HFFc6 (cell line): ENCODE measurements around the gene RAI1. TPM values are rescaled to one million over a fixed set of nuclear protein-coding genes. Genes with fewer than 3 reads are reported as not detected.
"Not testable (repeated sequence)": the region's sequence is repeated elsewhere in the genome, so short reads cannot be mapped to it uniquely, and the experiment has no call there.

Experiments
- DNase-seq: peaks from one replicate; pipeline ENCODE4 v3.0.0-alpha.2; 2018
- H3K27ac Mint-ChIP-seq: 2 replicates; pipeline ENCODE4 v1.8.0; 2020; ENCODE audit warnings: mild to moderate bottlenecking, mixed read lengths
- H3K27me3 Mint-ChIP-seq: 2 replicates; pipeline ENCODE4 v1.8.0; 2021; ENCODE audit warnings: mild to moderate bottlenecking, moderate library complexity, mixed read lengths; ENCODE audit not compliant: insufficient read depth
- H3K36me3 Mint-ChIP-seq: 2 replicates; pipeline ENCODE4 v1.8.0; 2021; ENCODE audit warnings: low read depth, mixed read lengths
- H3K4me1 Mint-ChIP-seq: 2 replicates; pipeline ENCODE4 v1.8.0; 2020; ENCODE audit warnings: low read depth, mixed read lengths
- H3K4me3 Mint-ChIP-seq: 2 replicates; pipeline ENCODE4 v1.8.0; 2020; ENCODE audit warnings: mild to moderate bottlenecking, moderate library complexity, mixed read lengths
- H3K9me3 Mint-ChIP-seq: 2 replicates; pipeline ENCODE4 v1.8.0; 2020; ENCODE audit warnings: mild to moderate bottlenecking, mixed read lengths
- CTCF ChIP-seq: fragments of 200-600 bp; sonication (generic); IDR thresholded peaks from 2 replicates; pipeline ENCODE4 v1.5.0; 2021; ENCODE audit warnings: antibody characterized with exemption, mild to moderate bottlenecking
- total RNA-seq, 6 experiments: library from RNA; stranded (reverse); fragmentation: NEBNext Ultra II Directional; extraction: Animal tissue kit (Norgen Biotek cat#: 25700); gene quantifications; 2 replicates in 1 of 6; 3 replicates in 5 of 6; pipeline ENCODE4 v1.2.3, GENCODE V29; 2021

Gene RAI1
- total RNA-seq, 6 experiments from 2014 or later = 26.9 to 29.3 (median 29.0) TPM

GRCh38 chr17:17636272-17636885, 44.9 kb upstream of the RAI1 start:
- Mint-ChIP-seq H3K9me3 (peaks cover 14% of the 10 kb centered on the region), H3K4me3 (no peak overlapping the region), H3K27ac (no peak overlapping the region), H3K4me1 (no peaks in the 10 kb centered on the region), H3K27me3 (peaks cover 41% of the 10 kb centered on the region), H3K36me3 (peaks cover 8% of the 10 kb centered on the region; the same call in 1 of the 2 replicates)
- DNase-seq = no peak
- no peak for TF ChIP-seq CTCF

DNA sequence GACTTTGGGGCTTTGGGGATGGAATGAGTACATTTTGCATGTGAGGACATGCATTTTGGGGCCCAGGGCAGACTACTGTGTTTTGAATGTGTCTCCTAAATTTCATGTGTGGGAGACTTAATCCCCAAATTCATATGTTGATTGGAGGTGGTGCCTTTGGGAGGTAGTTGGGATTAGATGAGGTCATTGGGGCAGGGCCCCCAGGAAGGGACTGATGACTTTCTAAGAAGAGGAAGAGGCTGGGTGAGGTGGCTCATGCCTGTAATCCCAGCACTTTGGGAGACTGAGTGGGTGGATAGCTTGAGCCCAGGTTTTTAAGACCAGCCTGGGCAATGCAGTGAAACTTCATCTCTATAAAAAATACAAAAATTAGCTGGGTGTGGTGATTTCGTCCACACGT, 42.8 kb upstream of the RAI1 start:
- Mint-ChIP-seq H3K36me3 (no peaks in the 10 kb centered on the region), H3K27me3 (peaks cover 30% of the 10 kb centered on the region), H3K27ac (no peak overlapping the region), H3K4me3 (no peak overlapping the region), H3K9me3 (peaks cover 5% of the 10 kb centered on the region; the same call in 1 of the 2 replicates), H3K4me1 (no peaks in the 10 kb centered on the region)
- no peak for DNase-seq
- no peak for TF ChIP-seq CTCF

GRCh38 chr17:17639661-17640270, 41.5 kb upstream of the RAI1 start:
- H3K36me3 Mint-ChIP-seq, H3K9me3 Mint-ChIP-seq, H3K4me1 Mint-ChIP-seq, H3K27ac Mint-ChIP-seq, H3K4me3 Mint-ChIP-seq, DNase-seq: not testable (repeated sequence)
- peaks cover 25% of the 10 kb centered on the region for H3K27me3 Mint-ChIP-seq

DNA sequence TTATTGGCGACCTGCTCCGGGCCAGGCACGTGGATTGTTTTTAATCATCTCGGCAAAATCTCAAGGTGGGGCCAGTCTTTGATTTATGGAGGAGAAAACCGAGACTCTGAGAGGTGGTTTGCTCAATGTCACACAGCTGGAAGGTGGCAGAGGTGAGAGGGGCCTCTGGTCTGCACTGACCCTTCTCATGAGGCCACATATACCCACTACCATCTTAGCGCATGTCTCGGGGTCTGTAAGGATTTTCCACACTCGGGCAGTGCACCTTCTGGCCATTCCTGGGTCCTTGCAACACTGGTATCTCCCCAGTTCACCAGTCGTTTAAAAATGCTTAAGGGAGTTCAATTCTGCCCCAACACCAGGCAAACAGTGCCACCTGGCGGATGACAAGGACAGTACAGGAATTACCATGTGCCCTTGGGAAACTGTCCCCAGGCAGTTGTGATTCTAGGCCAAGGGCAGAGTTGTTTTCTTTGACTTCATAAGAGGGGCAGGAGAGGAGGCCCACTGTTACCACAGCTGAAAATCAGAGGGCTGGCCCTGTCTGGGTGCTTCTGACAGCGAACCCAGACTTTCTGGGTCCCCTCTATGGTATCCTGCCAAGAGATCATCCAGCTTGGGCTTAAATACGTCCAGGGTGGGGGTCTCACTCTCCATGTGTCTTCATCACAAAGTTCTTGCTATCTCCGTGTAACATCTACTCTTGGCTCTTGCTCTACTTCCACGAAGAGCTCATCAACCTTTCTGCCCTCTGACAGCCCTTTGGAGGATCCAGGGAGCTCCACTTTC, 39.4 kb upstream of the RAI1 start:
- H3K9me3 Mint-ChIP-seq = peaks cover 6% of the 10 kb centered on the region
- no peak overlapping the region for H3K27ac Mint-ChIP-seq
- peaks cover 22% of the 10 kb centered on the region for H3K27me3 Mint-ChIP-seq
- H3K4me3 Mint-ChIP-seq = no peak overlapping the region
- peak; percentile 97 for TF ChIP-seq CTCF
- peak; percentile 63 for DNase-seq
- 0 out of 2 replicates have a peak, but pooled peaks cover 5% of the 10 kb centered on the region for H3K4me1 Mint-ChIP-seq
- no peaks in the 10 kb centered on the region for H3K36me3 Mint-ChIP-seq

GRCh38 chr17:17645148-17645547, 36.1 kb upstream of the RAI1 start:
- not testable (repeated sequence) for DNase-seq, H3K4me3 Mint-ChIP-seq, H3K27ac Mint-ChIP-seq, H3K36me3 Mint-ChIP-seq
- Mint-ChIP-seq H3K9me3 (peaks cover 11% of the 10 kb centered on the region), H3K27me3 (peaks cover 30% of the 10 kb centered on the region), H3K4me1 (peaks cover 15% of the 10 kb centered on the region)

- peaks cover 19% of the 10 kb centered on the region for H3K9me3 Mint-ChIP-seq
- H3K36me3 Mint-ChIP-seq = no peaks in the 10 kb centered on the region; the same call in 1 of the 2 replicates
- peaks cover 15% of the 10 kb centered on the region for H3K4me1 Mint-ChIP-seq
- H3K27ac Mint-ChIP-seq = no peak overlapping the region
- peaks cover 32% of the 10 kb centered on the region for H3K27me3 Mint-ChIP-seq
- DNase-seq = no peak
- no peak for TF ChIP-seq CTCF
- no peak overlapping the region for H3K4me3 Mint-ChIP-seq
Measured at GRCh38 chr17:17645961-17646360, 35.3 kb upstream of the RAI1 start.
